IPS-18c (cell line): Measurements from ENCODE around the gene GMIP.
"Not testable (repeated sequence)": the region's sequence is repeated elsewhere in the genome, so short reads cannot be mapped to it uniquely, and the experiment has no call there.

ENCODE experiments used
- H3K4me3 ChIP-seq: 2 replicates; pipeline ENCODE4 v1.7.0; 2013; ENCODE audit warnings: low read depth, mild to moderate bottlenecking, low read length, moderate library complexity; ENCODE audit not compliant: insufficient read depth
- H3K9me3 ChIP-seq: one replicate; pipeline ENCODE4 v1.6.1; 2013; ENCODE audit warnings: mild to moderate bottlenecking, low read length, moderate library complexity; ENCODE audit not compliant: control insufficient read depth, insufficient read depth

GMIP gene

GRCh38 chr19:19626516-19627472 lies 16.7 kb downstream of the GMIP start:
- H3K9me3 ChIP-seq = no peaks in the 10 kb centered on the region
- peak overlapping the region; percentile 89 for H3K4me3 ChIP-seq

GRCh38 chr19:19624032-19624570 lies 19.4 kb downstream of the GMIP start:
- peaks cover 2% of the 10 kb centered on the region for H3K9me3 ChIP-seq
- H3K4me3 ChIP-seq = no peak overlapping the region

GRCh38 chr19:19623383-19623782 lies 20.1 kb downstream of the GMIP start:
- Histone ChIP-seq H3K9me3 (peaks cover 2% of the 10 kb centered on the region), H3K4me3 (no peak overlapping the region)

GRCh38 chr19:19619849-19620210 lies 23.6 kb downstream of the GMIP start:
- H3K9me3 ChIP-seq = peaks cover 2% of the 10 kb centered on the region
- no peak overlapping the region for H3K4me3 ChIP-seq

GRCh38 chr19:19619181-19619848 lies 24.1 kb downstream of the GMIP start:
- no peak overlapping the region for H3K4me3 ChIP-seq
- H3K9me3 ChIP-seq = peaks cover 2% of the 10 kb centered on the region

GRCh38 chr19:19618219-19619051 lies 25.0 kb downstream of the GMIP start, which contains the start of gene PBX4:
TSS of gene PBX4 (minus strand) at chr19:19618687. CDS start at chr19:19618629, 58 bp downstream.
- Histone ChIP-seq H3K4me3 (peak within 1 kb of the TSS; percentile 61), H3K9me3 (peaks cover 2% of the 10 kb centered on the region)

GRCh38 chr19:19615086-19615485 lies 28.4 kb downstream of the GMIP start:
- H3K4me3 ChIP-seq = no peak overlapping the region

GRCh38 chr19:19613506-19613905 lies 30.0 kb downstream of the GMIP start:
- no peak overlapping the region for H3K4me3 ChIP-seq
- no peaks in the 10 kb centered on the region for H3K9me3 ChIP-seq

More at GRCh38 chr19:19615086-19615485, 28.4 kb downstream of the GMIP start:
- H3K9me3 ChIP-seq = no peaks in the 10 kb centered on the region

- H3K4me3 ChIP-seq = no peak overlapping the region
- H3K9me3 ChIP-seq = no peaks in the 10 kb centered on the region
These were observed 32.9 kb downstream of the GMIP start for GRCh38 chr19:19610376-19611202.

GRCh38 chr19:19606686-19607085 lies 36.8 kb downstream of the GMIP start:
- not testable (repeated sequence) for H3K9me3 ChIP-seq, H3K4me3 ChIP-seq

GRCh38 chr19:19606021-19606420 lies 37.4 kb downstream of the GMIP start:
- H3K4me3 ChIP-seq = no peak overlapping the region
- H3K9me3 ChIP-seq = no peaks in the 10 kb centered on the region

GRCh38 chr19:19602713-19603324 lies 40.6 kb downstream of the GMIP start:
- no peaks in the 10 kb centered on the region for H3K9me3 ChIP-seq
- H3K4me3 ChIP-seq = no peak overlapping the region

GRCh38 chr19:19602136-19602712 lies 41.2 kb downstream of the GMIP start:
- H3K9me3 ChIP-seq = no peaks in the 10 kb centered on the region
- no peak overlapping the region for H3K4me3 ChIP-seq

GRCh38 chr19:19600793-19601330 lies 42.6 kb downstream of the GMIP start:
- H3K4me3 ChIP-seq = no peak overlapping the region
- no peaks in the 10 kb centered on the region for H3K9me3 ChIP-seq

- H3K9me3 ChIP-seq, H3K4me3 ChIP-seq: not testable (repeated sequence)
These were observed 44.6 kb downstream of the GMIP start for GRCh38 chr19:19598728-19599451.
